NCI-H446 (cell line): ENCODE measurements around the gene LGR4.

ENCODE experiments used
- DNase-seq, 2 experiments: peaks; one replicate each; lab custom pipeline; 2025; lab: John Stamatoyannopoulos, UW

The LGR4 gene

GRCh38 chr11:27403195-27403594 lies 69.4 kb downstream of the LGR4 start:
- no peak for DNase-seq

- DNase-seq, result no peak
Measured at GRCh38 chr11:27402450-27402849, 70.1 kb downstream of the LGR4 start.

GRCh38 chr11:27401833-27402316 lies 70.7 kb downstream of the LGR4 start:
- DNase-seq, result no peak

- no peak for DNase-seq
Measured at GRCh38 chr11:27401280-27401832, 71.2 kb downstream of the LGR4 start.

- DNase-seq, result peak in 1 of 2 experiments; percentile 72
Measured at GRCh38 chr11:27398400-27398770, 74.2 kb downstream of the LGR4 start.

- DNase-seq, result peak; percentile 12 to 60
Measured at GRCh38 chr11:27397624-27398399, 74.8 kb downstream of the LGR4 start.

GRCh38 chr11:27396259-27396839 lies 76.2 kb downstream of the LGR4 start:
- DNase-seq, result no peak

- no peak for DNase-seq
Measured at GRCh38 chr11:27395556-27396258, 76.9 kb downstream of the LGR4 start.

- DNase-seq, result no peak
Measured at GRCh38 chr11:27394781-27395228, 77.8 kb downstream of the LGR4 start.

GRCh38 chr11:27392278-27393114 lies 80.1 kb downstream of the LGR4 start:
- DNase-seq, result no peak

GRCh38 chr11:27391331-27392015 lies 81.1 kb downstream of the LGR4 start:
- no peak for DNase-seq

GRCh38 chr11:27390318-27391295 lies 82.0 kb downstream of the LGR4 start:
- DNase-seq, result no peak

GRCh38 chr11:27388869-27389268 lies 83.7 kb downstream of the LGR4 start:
- DNase-seq, result no peak

- no peak for DNase-seq
Measured at GRCh38 chr11:27388001-27388400, 84.6 kb downstream of the LGR4 start.

GRCh38 chr11:27387362-27387761 lies 85.2 kb downstream of the LGR4 start:
- DNase-seq, result no peak

- DNase-seq, result no peak
Measured at GRCh38 chr11:27386181-27386845, 86.3 kb downstream of the LGR4 start.

GRCh38 chr11:27385245-27385644 lies 87.3 kb downstream of the LGR4 start:
- peak in 1 of 2 experiments; percentile 38 for DNase-seq

- DNase-seq, result no peak
Measured at GRCh38 chr11:27384227-27384626, 88.4 kb downstream of the LGR4 start.

- DNase-seq, result no peak
Measured at GRCh38 chr11:27383645-27384044, 88.9 kb downstream of the LGR4 start.
